Trophoblast cell (in vitro differentiated cells and primary cell): ENCODE data around the gene CEP131.

Experiments used
- DNase-seq, 2 donors: peaks; one replicate each; pipeline ENCODE4 v3.0.0-alpha.2; 2016
- H2AFZ ChIP-seq: 2 replicates; pipeline ENCODE4 v1.6.1; 2013; ENCODE audit warnings: low read length, moderate library complexity, mild to moderate bottlenecking; ENCODE audit not compliant: insufficient read depth, poor library complexity
- H2AK5ac ChIP-seq: 2 replicates; pipeline ENCODE4 v1.6.1; 2013; ENCODE audit warnings: mild to moderate bottlenecking, low read length
- H2BK120ac ChIP-seq: 2 replicates; pipeline ENCODE4 v1.6.1; 2013; ENCODE audit warnings: low read length, mild to moderate bottlenecking, moderate library complexity; ENCODE audit not compliant: insufficient read depth, poor library complexity
- H2BK12ac ChIP-seq: 2 replicates; pipeline ENCODE4 v1.6.1; 2013; ENCODE audit warnings: mild to moderate bottlenecking, low read length, moderate library complexity
- H2BK5ac ChIP-seq: 2 replicates; pipeline ENCODE4 v1.6.1; 2013; ENCODE audit warnings: low read length, low read depth, moderate library complexity, mild to moderate bottlenecking; ENCODE audit not compliant: poor library complexity
- H3K14ac ChIP-seq: 2 replicates; pipeline ENCODE4 v1.6.1; 2013; ENCODE audit warnings: mild to moderate bottlenecking, low read length
- H3K18ac ChIP-seq: 2 replicates; pipeline ENCODE4 v1.6.1; 2013; ENCODE audit warnings: mild to moderate bottlenecking, low read length
- H3K23ac ChIP-seq: 2 replicates; pipeline ENCODE4 v1.6.1; 2013; ENCODE audit warnings: low read length
- H3K27ac ChIP-seq: 2 replicates; pipeline ENCODE4 v1.5.1; 2013; ENCODE audit warnings: low read depth, mild to moderate bottlenecking, inconsistent platforms, low read length, moderate library complexity
- H3K27me3 ChIP-seq: 2 replicates; pipeline ENCODE4 v1.6.1; 2013; ENCODE audit warnings: inconsistent platforms, mild to moderate bottlenecking, low read length, moderate library complexity; ENCODE audit not compliant: insufficient read depth
- H3K36me3 ChIP-seq, 2 experiments: 1 replicate in 1 of 2; 2 replicates in 1 of 2; pipeline ENCODE4 v1.6.1; 2013; ENCODE audit warnings: low read length in 2 of 2, mild to moderate bottlenecking in 2 of 2, moderate library complexity in 1 of 2; ENCODE audit not compliant: insufficient read depth in 2 of 2, control insufficient read depth in 1 of 2
- H3K4ac ChIP-seq: 2 replicates; pipeline ENCODE4 v1.6.1; 2013; ENCODE audit warnings: low read depth, mild to moderate bottlenecking, low read length, moderate library complexity
- H3K4me1 ChIP-seq, 2 experiments: 1 replicate in 1 of 2; 2 replicates in 1 of 2; pipeline ENCODE4 v1.6.1; 2013; ENCODE audit warnings: low read length in 2 of 2, mild to moderate bottlenecking in 2 of 2, moderate library complexity in 1 of 2; ENCODE audit not compliant: insufficient read depth in 2 of 2, control insufficient read depth in 1 of 2
- H3K4me2 ChIP-seq: 2 replicates; pipeline ENCODE4 v1.6.1; 2013; ENCODE audit warnings: inconsistent platforms, mild to moderate bottlenecking, low read length, moderate library complexity
- H3K4me3 ChIP-seq: 2 replicates; pipeline ENCODE4 v1.5.1; 2013; ENCODE audit warnings: mild to moderate bottlenecking, low read depth, low read length, inconsistent platforms
- H3K79me1 ChIP-seq: one replicate; pipeline ENCODE4 v1.6.1; 2013; ENCODE audit warnings: low read length
- H3K79me2 ChIP-seq: 2 replicates; pipeline ENCODE4 v1.6.1; 2013; ENCODE audit warnings: low read length, mild to moderate bottlenecking; ENCODE audit not compliant: control insufficient read depth, insufficient read depth, poor library complexity
- H3K9ac ChIP-seq: 2 replicates; pipeline ENCODE4 v1.6.1; 2013; ENCODE audit warnings: mild to moderate bottlenecking, low read length
- H3K9me3 ChIP-seq: 2 replicates; pipeline ENCODE4 v1.6.1; 2013; ENCODE audit warnings: low read depth, mild to moderate bottlenecking, control low read depth, inconsistent platforms, low read length; ENCODE audit not compliant: insufficient read depth
- H4K12ac ChIP-seq: 2 replicates; pipeline ENCODE4 v1.6.1; 2013; ENCODE audit warnings: low read depth, mild to moderate bottlenecking, low read length, moderate library complexity
- H4K8ac ChIP-seq: 2 replicates; pipeline ENCODE4 v1.6.1; 2013; ENCODE audit warnings: low read depth, mild to moderate bottlenecking, low read length, moderate library complexity
- H4K91ac ChIP-seq: one replicate; pipeline ENCODE4 v1.6.1; 2013; ENCODE audit warnings: low read depth, mild to moderate bottlenecking, low read length, moderate library complexity
- WGBS: extraction: QIAGEN DNeasy Blood & Tissue Kit; methylation state at CpG from one replicate; pipeline ENCODE4 v1.1.7; 2013; ENCODE audit warnings: missing lambda C conversion rate; ENCODE audit not compliant: insufficient read length, insufficient coverage; ENCODE audit errors: extremely low coverage; 5-methylcytosine and 5-hydroxymethylcytosine counted together

CEP131 gene

DNA sequence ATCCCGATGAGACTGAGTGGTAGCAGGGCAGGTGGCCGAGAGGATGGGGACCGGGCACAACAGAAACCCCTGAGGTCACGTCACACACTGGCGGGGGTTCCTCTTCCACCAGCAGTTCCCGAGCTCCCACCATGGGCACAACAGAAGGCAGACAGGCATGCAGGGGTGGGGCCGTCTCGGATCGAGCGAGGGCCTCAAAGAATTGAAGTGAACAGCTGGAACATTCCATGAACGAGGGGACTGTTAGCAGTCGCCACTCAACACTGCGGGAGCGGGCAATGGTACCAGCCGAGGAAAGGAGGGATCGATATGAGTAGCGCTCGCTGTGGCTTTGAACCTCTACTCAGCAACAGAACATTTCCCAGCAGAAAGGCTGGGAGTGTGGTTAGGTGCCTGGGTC, 5.3 kb downstream of the CEP131 start:
- H3K36me3 ChIP-seq = peaks cover 5 to 11% of the 10 kb centered on the region in 2 experiments
- no peak overlapping the region for H3K4ac ChIP-seq
- no peak overlapping the region for H3K27ac ChIP-seq
- no peaks in the 10 kb centered on the region for H3K9me3 ChIP-seq
- H3K79me1 ChIP-seq = peaks cover under 1% of the 10 kb centered on the region
- H3K4me2 ChIP-seq = no peak overlapping the region
- no peak overlapping the region for H3K18ac ChIP-seq
- H3K27me3 ChIP-seq = no peaks in the 10 kb centered on the region
- H3K4me3 ChIP-seq = no peak overlapping the region
- no peak overlapping the region for H3K23ac ChIP-seq
- no peak overlapping the region for H2AK5ac ChIP-seq
- no peak overlapping the region for H3K9ac ChIP-seq
- H4K8ac ChIP-seq = no peak overlapping the region
- no peak overlapping the region for H4K91ac ChIP-seq
- no peak overlapping the region for H3K14ac ChIP-seq
- H2AFZ ChIP-seq = no peak overlapping the region
- no peak for DNase-seq
- H2BK120ac ChIP-seq = no peak overlapping the region
- H2BK5ac ChIP-seq = no peak overlapping the region
- H2BK12ac ChIP-seq = no peak overlapping the region
- H3K4me1 ChIP-seq = peaks cover 7 to 9% of the 10 kb centered on the region in 2 experiments
- H4K12ac ChIP-seq = no peak overlapping the region
- WGBS = no CpG with 5 or more reads among the region's 18 CpGs
- H3K79me2 ChIP-seq = peaks cover 2% of the 10 kb centered on the region

DNA sequence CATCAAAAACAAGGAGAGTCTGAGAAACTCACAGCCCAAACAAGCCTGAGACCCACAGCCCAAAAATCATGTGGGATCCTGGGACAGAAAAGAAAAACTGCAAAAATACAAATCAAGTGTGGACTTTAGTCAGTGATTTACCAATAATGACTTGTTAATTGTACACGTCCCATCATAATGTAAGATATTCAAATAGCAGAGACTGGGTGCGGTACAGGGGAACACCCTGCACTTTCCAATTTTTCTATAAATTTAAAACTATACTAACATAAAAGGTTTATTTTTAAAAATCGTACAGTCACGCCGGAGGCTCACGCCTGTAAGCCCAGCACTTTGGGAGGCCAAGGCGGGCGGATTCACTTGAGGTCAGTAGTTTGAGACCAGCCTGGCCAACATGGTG, 8.8 kb downstream of the CEP131 start:
- H3K27ac ChIP-seq = no peak overlapping the region
- no peak overlapping the region for H2AFZ ChIP-seq
- no peak overlapping the region for H3K9ac ChIP-seq
- no peaks in the 10 kb centered on the region for H3K27me3 ChIP-seq
- no peak overlapping the region for H3K14ac ChIP-seq
- no peak overlapping the region for H4K8ac ChIP-seq
- H2BK5ac ChIP-seq = no peak overlapping the region
- H3K4me1 ChIP-seq = no peaks in the 10 kb centered on the region
- H2BK12ac ChIP-seq = no peak overlapping the region
- H3K36me3 ChIP-seq = peaks cover 2% of the 10 kb centered on the region in 2 experiments
- no peak overlapping the region for H4K12ac ChIP-seq
- WGBS = no CpG with 5 or more reads among the region's 8 CpGs
- H3K9me3 ChIP-seq = no peaks in the 10 kb centered on the region
- H3K79me1 ChIP-seq = no peaks in the 10 kb centered on the region
- no peak overlapping the region for H3K23ac ChIP-seq
- no peak overlapping the region for H2BK120ac ChIP-seq
- H3K4me2 ChIP-seq = no peak overlapping the region
- H2AK5ac ChIP-seq = no peak overlapping the region
- no peak for DNase-seq
- H3K4ac ChIP-seq = no peak overlapping the region
- no peak overlapping the region for H3K4me3 ChIP-seq
- no peak overlapping the region for H3K18ac ChIP-seq
- no peaks in the 10 kb centered on the region for H3K79me2 ChIP-seq
- H4K91ac ChIP-seq = no peak overlapping the region

DNA sequence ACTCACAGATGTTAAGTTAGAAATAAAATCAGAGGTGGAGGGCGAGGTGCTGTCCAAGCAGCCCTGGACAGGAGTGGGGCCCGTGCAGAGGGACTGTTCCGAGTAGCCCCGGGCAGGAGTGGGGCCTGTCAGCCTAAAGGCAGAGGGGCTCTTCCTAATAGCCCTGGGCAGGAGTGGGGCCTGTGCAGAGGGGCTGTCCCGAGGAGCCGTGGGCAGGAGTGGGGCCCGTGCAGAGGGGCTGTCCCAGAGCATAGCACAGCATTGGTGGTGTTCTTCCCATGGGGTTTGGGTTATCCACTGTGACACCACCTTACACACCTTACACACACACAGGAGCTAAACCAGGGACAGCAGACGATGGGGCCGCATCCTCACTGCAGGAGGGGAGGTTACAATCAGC, 10.4 kb downstream of the CEP131 start:
- H3K18ac ChIP-seq = no peak overlapping the region
- H4K8ac ChIP-seq = no peak overlapping the region
- H2AFZ ChIP-seq = no peak overlapping the region
- peaks cover 2 to 12% of the 10 kb centered on the region in 2 experiments for H3K36me3 ChIP-seq
- no peak overlapping the region for H3K4ac ChIP-seq
- no peak overlapping the region for H3K9ac ChIP-seq
- H4K91ac ChIP-seq = no peak overlapping the region
- no peak overlapping the region for H3K4me3 ChIP-seq
- H3K27me3 ChIP-seq = no peaks in the 10 kb centered on the region
- no peak overlapping the region for H3K14ac ChIP-seq
- H4K12ac ChIP-seq = no peak overlapping the region
- H3K4me2 ChIP-seq = no peak overlapping the region
- no peak overlapping the region for H3K27ac ChIP-seq
- WGBS = no CpG with 5 or more reads among the region's 9 CpGs
- H2BK5ac ChIP-seq = no peak overlapping the region
- no peak overlapping the region for H2BK12ac ChIP-seq
- H2BK120ac ChIP-seq = no peak overlapping the region
- peaks cover 4% of the 10 kb centered on the region for H3K9me3 ChIP-seq
- H2AK5ac ChIP-seq = no peak overlapping the region
- H3K4me1 ChIP-seq = no peaks in the 10 kb centered on the region
- H3K23ac ChIP-seq = no peak overlapping the region
- DNase-seq = no peak
- H3K79me1 ChIP-seq = no peaks in the 10 kb centered on the region
- no peaks in the 10 kb centered on the region for H3K79me2 ChIP-seq

DNA sequence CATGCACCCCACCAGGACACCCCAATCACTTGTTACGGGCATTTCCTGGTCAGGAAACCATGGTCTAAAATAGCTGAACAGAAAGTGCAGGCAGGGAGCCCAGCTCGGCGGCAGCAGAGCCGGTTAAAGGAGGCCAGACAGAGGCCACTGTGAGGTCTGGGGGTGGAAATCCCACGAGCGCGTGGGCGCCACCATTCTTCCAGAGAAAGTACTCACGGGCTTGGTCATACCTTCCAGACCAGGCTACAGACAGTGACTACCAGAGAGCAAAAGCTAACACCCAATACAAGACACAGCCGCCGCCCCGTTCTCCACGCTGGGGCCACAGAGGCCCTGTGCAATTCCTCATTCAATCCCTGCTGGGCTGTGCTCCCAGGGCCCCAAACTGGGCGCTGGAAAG, 11.9 kb downstream of the CEP131 start:
- no peaks in the 10 kb centered on the region for H3K4me1 ChIP-seq
- no peaks in the 10 kb centered on the region for H3K27me3 ChIP-seq
- no peak overlapping the region for H3K14ac ChIP-seq
- no CpG with 5 or more reads among the region's 14 CpGs for WGBS
- no peak overlapping the region for H2BK5ac ChIP-seq
- no peak overlapping the region for H2BK12ac ChIP-seq
- H4K91ac ChIP-seq = no peak overlapping the region
- H4K12ac ChIP-seq = no peak overlapping the region
- H3K27ac ChIP-seq = no peak overlapping the region
- H3K9me3 ChIP-seq = peaks cover 4% of the 10 kb centered on the region
- no peak overlapping the region for H2BK120ac ChIP-seq
- H3K4ac ChIP-seq = no peak overlapping the region
- no peak overlapping the region for H3K9ac ChIP-seq
- no peak overlapping the region for H2AK5ac ChIP-seq
- peaks cover 5 to 12% of the 10 kb centered on the region in 2 experiments for H3K36me3 ChIP-seq
- H3K18ac ChIP-seq = peak overlapping the region; percentile 21
- no peak overlapping the region for H2AFZ ChIP-seq
- H3K4me2 ChIP-seq = no peak overlapping the region
- no peak overlapping the region for H3K23ac ChIP-seq
- H3K4me3 ChIP-seq = no peak overlapping the region
- no peak for DNase-seq
- H4K8ac ChIP-seq = no peak overlapping the region
- no peaks in the 10 kb centered on the region for H3K79me2 ChIP-seq
- H3K79me1 ChIP-seq = no peaks in the 10 kb centered on the region
